Fibroblast of skin of abdomen (primary cell): ENCODE measurements around the gene HINT1.
A peak's percentile ranks its signal among the peaks of the same experiment; 100 is the strongest.

ENCODE experiments used
- DNase-seq: peaks from one replicate; pipeline ENCODE4 v3.0.0-alpha.2; 2013

Gene HINT1

DNA sequence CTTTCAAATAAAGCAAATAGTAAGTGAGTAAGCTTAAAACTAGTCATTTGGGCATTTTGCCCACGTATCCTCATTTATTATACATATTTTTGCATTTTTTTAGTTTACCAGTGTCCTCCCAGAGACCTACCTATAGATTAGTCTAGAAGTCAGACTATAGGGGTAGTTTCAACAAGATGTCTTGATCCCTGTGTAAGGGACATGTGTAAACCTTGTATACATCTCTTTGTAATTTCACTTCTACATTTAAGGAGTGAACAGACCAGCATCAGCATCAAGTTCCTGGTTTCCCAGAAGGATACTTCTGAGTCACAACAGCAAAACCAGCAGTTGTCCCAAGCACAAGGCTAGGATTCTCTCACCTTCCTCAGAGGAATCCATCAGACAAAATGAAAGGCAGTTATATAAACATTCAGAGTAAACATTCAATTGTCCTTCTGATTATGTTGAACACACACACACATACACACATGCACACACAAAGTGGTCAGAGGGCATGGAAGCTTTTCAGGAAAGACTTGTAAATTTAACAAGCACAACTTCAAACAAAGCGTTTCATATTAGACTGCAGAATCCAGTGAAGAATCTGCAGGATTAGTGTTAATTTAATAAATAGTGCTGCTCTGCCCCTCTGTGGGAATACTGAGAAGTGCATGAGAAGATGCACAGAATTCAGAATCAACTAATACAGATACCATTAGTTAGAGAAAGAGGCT, 55.4 kb downstream of the HINT1 start:
- DNase-seq = peak; percentile 38
